NCI-H2227 (cell line): Measurements from ENCODE around the gene CYP1A2.

Experiments
- DNase-seq: peaks from one replicate; lab custom pipeline; 2025; ENCODE audit not compliant: unreplicated experiment; lab: John Stamatoyannopoulos, UW

The CYP1A2 gene

DNA sequence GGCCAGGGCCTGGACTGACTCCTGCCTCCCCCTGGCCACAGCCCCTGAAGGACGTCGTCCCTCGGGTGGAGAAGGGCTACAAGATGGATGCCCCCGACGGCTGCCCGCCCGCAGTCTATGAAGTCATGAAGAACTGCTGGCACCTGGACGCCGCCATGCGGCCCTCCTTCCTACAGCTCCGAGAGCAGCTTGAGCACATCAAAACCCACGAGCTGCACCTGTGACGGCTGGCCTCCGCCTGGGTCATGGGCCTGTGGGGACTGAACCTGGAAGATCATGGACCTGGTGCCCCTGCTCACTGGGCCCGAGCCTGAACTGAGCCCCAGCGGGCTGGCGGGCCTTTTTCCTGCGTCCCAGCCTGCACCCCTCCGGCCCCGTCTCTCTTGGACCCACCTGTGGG lies 53.6 kb downstream of the CYP1A2 start:
- DNase-seq, result no peak

DNA sequence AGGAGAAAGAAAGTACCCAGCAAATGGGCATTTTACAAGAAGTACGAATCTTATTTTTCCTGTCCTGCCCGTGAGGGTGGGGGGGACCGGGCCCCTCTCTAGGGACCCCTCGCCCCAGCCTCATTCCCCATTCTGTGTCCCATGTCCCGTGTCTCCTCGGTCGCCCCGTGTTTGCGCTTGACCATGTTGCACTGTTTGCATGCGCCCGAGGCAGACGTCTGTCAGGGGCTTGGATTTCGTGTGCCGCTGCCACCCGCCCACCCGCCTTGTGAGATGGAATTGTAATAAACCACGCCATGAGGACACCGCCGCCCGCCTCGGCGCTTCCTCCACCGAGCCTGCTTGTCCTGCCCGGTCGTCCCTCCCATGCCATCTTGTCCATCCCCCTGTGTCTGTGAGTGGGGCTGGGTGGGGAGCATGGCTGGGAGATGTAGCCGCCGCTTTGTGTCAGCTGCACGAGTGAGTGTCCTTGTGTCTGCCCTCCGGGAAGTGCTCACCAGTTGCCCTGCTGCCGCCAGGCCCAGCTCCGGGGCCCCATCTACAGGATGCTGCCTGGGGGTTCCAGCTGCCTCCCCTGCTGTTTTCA lies 54.3 kb downstream of the CYP1A2 start:
- no peak for DNase-seq

GRCh38 chr15:74804935-74805334 lies 56.3 kb downstream of the CYP1A2 start:
- no peak for DNase-seq
